Activated CD8-positive, alpha-beta memory T cell treated with anti-CD3 and anti-CD28 coated beads, Interleukin-2, amount 10 ng/mL, durations not matched to agents 7 days and 5 days (primary cell): ENCODE measurements around the gene RNF13. TPM values are rescaled to one million over a fixed set of nuclear protein-coding genes. Genes with fewer than 3 reads are reported as not detected.

ENCODE experiments used
- ATAC-seq: fragments of 150-1000 bp; cut with Tn5 transposase; one replicate; pipeline ENCODE4 v1.10.0; 2021; ENCODE audit warnings: moderate library complexity
- CTCF ChIA-PET: fragments of 350-600 bp; sonication (Branson Sonifier 250); formaldehyde crosslinking; loops from one replicate; lab custom pipeline; 2021; ENCODE audit warnings: antibody characterized with exemption; lab: Charles Lee
- DNase-seq: peaks from one replicate; pipeline ENCODE4 v3.0.0-alpha.2; 2020
- H3K27ac Mint-ChIP-seq: one replicate; pipeline ENCODE4 v1.8.0; 2021; ENCODE audit warnings: mild to moderate bottlenecking, mixed read lengths
- H3K27me3 Mint-ChIP-seq: one replicate; pipeline ENCODE4 v1.8.0; 2021; ENCODE audit warnings: mixed read lengths
- H3K36me3 Mint-ChIP-seq: one replicate; pipeline ENCODE4 v1.8.0; 2021; ENCODE audit warnings: mild to moderate bottlenecking, mixed read lengths
- H3K4me1 Mint-ChIP-seq: one replicate; pipeline ENCODE4 v1.8.0; 2021; ENCODE audit warnings: mixed read lengths
- H3K4me3 Mint-ChIP-seq: one replicate; pipeline ENCODE4 v1.8.0; 2021; ENCODE audit warnings: mild to moderate bottlenecking, moderate library complexity, mixed read lengths
- H3K9me3 Mint-ChIP-seq: one replicate; pipeline ENCODE4 v1.8.0; 2022; ENCODE audit warnings: low read depth, mixed read lengths
- total RNA-seq, 2 experiments: library from RNA; stranded (reverse); gene quantifications; one replicate each; pipeline ENCODE4 v1.2.3, GENCODE V29; 2021

Gene RNF13
- total RNA-seq, result 10 to 100 TPM; 29.6 to 39.7 TPM

DNA sequence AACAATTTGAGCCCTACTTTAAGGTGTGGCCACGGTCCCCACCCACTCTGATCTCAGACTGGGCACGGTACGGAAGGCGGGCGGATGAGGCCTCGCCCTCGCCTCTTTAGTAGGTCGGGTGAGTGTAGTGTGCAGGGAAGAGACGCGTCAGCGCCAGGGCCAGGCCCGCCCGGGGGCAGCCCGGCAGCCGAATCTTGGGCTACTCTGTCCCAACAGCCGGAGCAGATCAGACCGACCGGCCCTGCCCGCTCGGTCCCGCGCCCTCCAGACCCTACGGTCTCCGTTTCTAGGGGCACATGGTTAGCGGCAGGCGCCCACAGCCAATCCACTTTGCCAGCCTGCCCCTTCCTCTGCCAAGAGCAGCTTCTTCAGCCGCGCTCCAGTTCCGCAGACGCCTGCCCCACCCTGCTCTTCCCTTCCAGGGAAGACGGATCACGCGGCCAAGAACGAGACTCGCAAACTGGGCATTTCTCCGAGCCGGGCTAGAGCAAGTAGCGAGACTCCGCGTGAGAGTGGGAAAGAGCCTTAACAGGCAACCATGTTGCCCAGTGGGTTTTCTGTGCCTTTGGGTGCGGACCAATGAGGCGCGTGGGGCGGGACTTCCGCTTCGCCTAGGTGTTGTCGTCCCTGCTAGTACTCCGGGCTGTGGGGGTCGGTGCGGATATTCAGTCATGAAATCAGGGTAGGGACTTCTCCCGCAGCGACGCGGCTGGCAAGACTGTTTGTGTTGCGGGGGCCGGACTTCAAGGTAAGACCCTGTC, at the start of gene RNF13:
TSS of gene RNF13 (plus strand) at position 610 of the 761 bp plus-strand sequence. CDS start 32,812 bp downstream, outside the sequence.
- H3K27ac Mint-ChIP-seq, result peak within 1 kb of the TSS; percentile 100
- peaks cover 47% of the 10 kb centered on the region for H3K4me1 Mint-ChIP-seq
- peaks cover 14% of the 10 kb centered on the region for H3K36me3 Mint-ChIP-seq
- no peaks in the 10 kb centered on the region for H3K9me3 Mint-ChIP-seq
- H3K4me3 Mint-ChIP-seq, result peak within 1 kb of the TSS; percentile 94
- H3K27me3 Mint-ChIP-seq, result no peaks in the 10 kb centered on the region
- CTCF ChIA-PET, result no interaction called here
- DNase-seq (peak; percentile 96), ATAC-seq (peak; percentile 96)

DNA sequence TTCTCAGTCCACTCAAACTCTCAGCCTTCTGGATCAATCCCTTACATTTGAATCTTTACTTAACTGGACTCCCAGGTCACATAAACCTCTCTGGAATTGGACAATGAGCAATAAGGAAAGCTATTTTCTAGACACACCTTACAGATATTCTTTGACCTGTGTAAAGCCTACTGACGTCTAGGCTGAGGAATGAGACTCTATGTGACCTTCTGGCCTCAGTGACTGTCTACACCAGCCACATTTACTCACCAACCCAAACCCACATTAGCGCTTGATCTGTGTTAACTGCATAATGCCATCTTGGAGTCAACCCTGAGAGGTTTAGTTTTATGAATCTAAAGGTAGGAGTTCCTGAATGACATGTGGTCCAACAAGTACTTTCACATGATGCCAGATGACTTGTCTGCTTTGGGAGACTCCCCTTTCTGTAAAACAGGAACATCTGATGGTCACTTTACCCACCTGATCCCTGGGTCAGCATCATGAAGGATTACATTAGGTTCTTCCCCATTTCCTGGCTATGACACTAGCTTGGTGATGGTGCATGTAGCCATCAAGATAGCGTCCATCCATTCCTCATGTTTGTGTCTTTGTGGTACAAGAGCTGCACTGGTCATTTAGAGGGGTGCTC, 49.3 kb upstream of the RNF13 start:
- Mint-ChIP-seq H3K27ac (no peak overlapping the region), H3K36me3 (no peaks in the 10 kb centered on the region), H3K9me3 (no peaks in the 10 kb centered on the region), H3K4me3 (no peak overlapping the region), H3K27me3 (peaks cover 34% of the 10 kb centered on the region), H3K4me1 (no peaks in the 10 kb centered on the region)
- no peak for ATAC-seq
- DNase-seq, result no peak
- CTCF ChIA-PET, result interaction anchor here (0.7 to 4.7 kb wide), 2 partner anchors 8 to 45 kb away, joined by 3 to 23 read pairs; no protein-coding TSS in a partner anchor

GRCh38 chr3:149764302-149764701, 48.7 kb upstream of the RNF13 start:
- H3K27me3 Mint-ChIP-seq, result peaks cover 37% of the 10 kb centered on the region
- DNase-seq, result no peak
- H3K36me3 Mint-ChIP-seq, result no peaks in the 10 kb centered on the region
- CTCF ChIA-PET, result interaction anchor here (1.1 kb wide), 1 partner anchor 9 kb away, joined by 3 read pairs; no protein-coding TSS in a partner anchor
- no peak overlapping the region for H3K4me3 Mint-ChIP-seq
- no peak for ATAC-seq
- H3K9me3 Mint-ChIP-seq, result no peaks in the 10 kb centered on the region
- H3K4me1 Mint-ChIP-seq, result no peaks in the 10 kb centered on the region
- no peak overlapping the region for H3K27ac Mint-ChIP-seq

- no peak for ATAC-seq
- no peaks in the 10 kb centered on the region for H3K36me3 Mint-ChIP-seq
- no peak overlapping the region for H3K27ac Mint-ChIP-seq
- CTCF ChIA-PET, result interaction anchor here (1.0 to 4.7 kb wide), 5 partner anchors 10 to 235 kb away, joined by 3 to 34 read pairs (median 4); partner anchors contain the start of genes COMMD2 and WWTR1
- H3K9me3 Mint-ChIP-seq, result no peaks in the 10 kb centered on the region
- no peak for DNase-seq
- H3K27me3 Mint-ChIP-seq, result peaks cover 35% of the 10 kb centered on the region
- H3K4me1 Mint-ChIP-seq, result no peaks in the 10 kb centered on the region
- H3K4me3 Mint-ChIP-seq, result no peak overlapping the region
Observed at GRCh38 chr3:149765762-149766334, 47.2 kb upstream of the RNF13 start.

DNA sequence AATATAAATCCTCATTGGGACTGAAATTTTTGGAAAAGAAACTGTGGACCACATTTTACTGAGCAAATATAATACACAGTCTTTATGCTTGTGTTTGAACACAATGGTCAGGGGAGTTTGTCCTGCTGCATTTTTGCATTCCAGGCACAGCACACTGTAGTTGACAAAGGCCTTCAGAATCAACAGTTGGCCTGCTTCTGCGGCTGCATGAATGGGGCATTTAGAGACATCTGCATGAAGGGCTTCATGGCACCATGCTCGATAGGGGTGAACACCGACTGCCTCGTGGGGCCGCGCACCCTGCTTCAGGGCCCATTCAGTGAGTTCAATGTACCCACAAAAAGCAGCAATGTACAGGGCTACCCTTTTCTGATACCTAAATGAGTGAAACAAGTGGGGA, 45.3 kb upstream of the RNF13 start:
- ATAC-seq, result no peak
- H3K27me3 Mint-ChIP-seq, result peaks cover 41% of the 10 kb centered on the region
- H3K4me3 Mint-ChIP-seq, result no peak overlapping the region
- no peak overlapping the region for H3K27ac Mint-ChIP-seq
- no peaks in the 10 kb centered on the region for H3K4me1 Mint-ChIP-seq
- DNase-seq, result no peak
- CTCF ChIA-PET, result interaction anchor here (0.7 to 4.7 kb wide), 6 partner anchors 8 to 273 kb away, joined by 3 to 34 read pairs (median 4); partner anchors contain the start of gene COMMD2
- no peaks in the 10 kb centered on the region for H3K36me3 Mint-ChIP-seq
- no peaks in the 10 kb centered on the region for H3K9me3 Mint-ChIP-seq

GRCh38 chr3:149768704-149769103, 44.3 kb upstream of the RNF13 start:
- CTCF ChIA-PET, result interaction anchor here (1.1 to 4.7 kb wide), 2 partner anchors 40 to 200 kb away, joined by 3 to 34 read pairs; no protein-coding TSS in a partner anchor
- DNase-seq, result no peak
- no peak for ATAC-seq
- Mint-ChIP-seq H3K9me3 (no peaks in the 10 kb centered on the region), H3K27ac (no peak overlapping the region), H3K4me3 (no peak overlapping the region), H3K4me1 (no peaks in the 10 kb centered on the region), H3K36me3 (no peaks in the 10 kb centered on the region), H3K27me3 (peaks cover 41% of the 10 kb centered on the region)

DNA sequence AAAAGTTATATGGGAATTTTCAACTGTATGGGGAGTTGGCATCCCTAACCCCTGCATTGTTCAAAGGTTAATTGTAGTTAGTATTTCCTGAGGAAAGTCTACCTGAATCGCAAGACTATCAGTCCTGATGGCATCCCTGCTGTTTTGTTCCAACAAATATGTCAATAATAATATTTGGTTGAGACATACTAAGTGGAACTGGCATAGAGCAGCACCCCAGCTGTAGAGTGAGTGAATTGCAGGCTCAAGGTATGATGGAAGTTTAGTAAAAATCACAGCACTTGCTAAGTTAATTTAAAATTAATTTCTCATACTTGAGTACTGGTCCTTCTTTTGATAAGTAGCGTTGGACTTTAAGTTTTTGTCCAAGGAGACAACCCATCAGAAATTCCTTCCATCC, 42.8 kb upstream of the RNF13 start:
- DNase-seq (no peak), ATAC-seq (no peak)
- H3K27ac Mint-ChIP-seq, result no peak overlapping the region
- no peaks in the 10 kb centered on the region for H3K4me1 Mint-ChIP-seq
- CTCF ChIA-PET, result interaction anchor here (0.5 to 5.4 kb wide), 14 partner anchors 9 to 281 kb away, joined by 3 to 30 read pairs (median 8); partner anchors contain the start of gene COMMD2
- no peaks in the 10 kb centered on the region for H3K36me3 Mint-ChIP-seq
- H3K27me3 Mint-ChIP-seq, result peaks cover 33% of the 10 kb centered on the region
- no peak overlapping the region for H3K4me3 Mint-ChIP-seq
- H3K9me3 Mint-ChIP-seq, result no peaks in the 10 kb centered on the region

DNA sequence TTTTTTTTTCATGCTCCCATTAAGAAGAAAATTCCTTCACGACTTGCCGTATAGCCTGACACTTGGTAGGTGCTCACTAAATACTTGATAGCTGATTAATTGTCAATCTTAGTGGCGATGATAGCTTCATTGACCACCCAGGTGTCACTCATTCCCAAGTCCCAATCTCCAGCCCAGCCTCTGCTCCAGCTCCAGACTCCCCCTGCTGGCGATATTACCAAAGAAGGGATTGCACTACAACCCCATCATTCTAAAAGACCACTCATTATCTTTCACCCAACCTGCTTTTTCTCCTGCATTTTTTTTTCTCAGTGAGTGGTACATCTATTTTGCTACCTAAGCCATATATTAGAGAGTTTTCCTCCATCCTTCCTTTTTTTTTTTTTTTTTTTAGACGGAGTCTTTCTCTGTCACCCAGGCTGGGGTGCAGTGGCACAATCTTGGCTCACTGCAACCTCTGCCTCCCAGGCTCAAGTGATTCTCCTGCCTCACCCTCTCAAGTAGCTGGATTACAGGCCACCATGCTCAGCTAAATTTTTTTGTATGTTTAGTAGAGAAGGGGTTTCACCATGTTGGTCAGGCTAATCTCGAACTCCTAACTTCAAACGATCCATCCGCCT, 41.3 kb upstream of the RNF13 start:
- Mint-ChIP-seq H3K9me3 (no peaks in the 10 kb centered on the region), H3K4me3 (no peak overlapping the region), H3K4me1 (no peaks in the 10 kb centered on the region), H3K27me3 (peaks cover 21% of the 10 kb centered on the region), H3K27ac (no peak overlapping the region), H3K36me3 (no peaks in the 10 kb centered on the region)
- no peak for ATAC-seq
- CTCF ChIA-PET, result interaction anchor here (0.7 to 5.4 kb wide), 25 partner anchors 10 to 703 kb away, joined by 3 to 30 read pairs (median 5); partner anchors contain the start of genes ANKUB1 and COMMD2
- DNase-seq, result peak; percentile 51

DNA sequence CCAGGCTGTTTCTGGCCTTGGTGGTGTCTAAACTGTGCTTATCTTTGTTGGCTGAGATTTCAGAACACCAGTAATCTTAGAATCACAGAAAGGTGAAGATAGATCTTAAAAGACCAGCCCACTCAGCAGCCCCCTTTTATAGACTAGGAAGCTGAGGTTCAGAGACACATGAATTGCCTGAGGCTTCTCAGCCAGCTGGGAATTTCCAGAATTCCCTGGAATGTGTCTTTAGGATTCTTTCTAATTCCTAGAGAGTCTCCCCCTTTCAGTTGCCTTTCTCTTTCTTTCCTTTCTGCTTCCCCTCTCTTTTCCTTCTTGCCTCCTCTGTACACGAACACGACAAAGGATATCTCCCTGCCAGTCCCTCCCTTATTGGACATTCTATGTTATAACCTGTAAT, 40.2 kb upstream of the RNF13 start:
- Mint-ChIP-seq H3K36me3 (no peaks in the 10 kb centered on the region), H3K27me3 (peaks cover 14% of the 10 kb centered on the region), H3K27ac (no peak overlapping the region), H3K4me3 (no peak overlapping the region), H3K4me1 (no peaks in the 10 kb centered on the region), H3K9me3 (no peaks in the 10 kb centered on the region)
- CTCF ChIA-PET, result interaction anchor here (0.9 to 5.4 kb wide), 9 partner anchors 11 to 454 kb away, joined by 3 to 30 read pairs (median 7); no protein-coding TSS in a partner anchor
- no peak for DNase-seq
- no peak for ATAC-seq

GRCh38 chr3:149776170-149776569, 36.8 kb upstream of the RNF13 start:
- H3K9me3 Mint-ChIP-seq, result no peaks in the 10 kb centered on the region
- no peaks in the 10 kb centered on the region for H3K4me1 Mint-ChIP-seq
- H3K27me3 Mint-ChIP-seq, result peaks cover 7% of the 10 kb centered on the region
- DNase-seq, result no peak
- no peak overlapping the region for H3K4me3 Mint-ChIP-seq
- CTCF ChIA-PET, result interaction anchor here (0.9 to 1.4 kb wide), 4 partner anchors 9 to 208 kb away, joined by 3 to 5 read pairs (median 4); no protein-coding TSS in a partner anchor
- no peak for ATAC-seq
- no peaks in the 10 kb centered on the region for H3K36me3 Mint-ChIP-seq
- H3K27ac Mint-ChIP-seq, result no peak overlapping the region

- ATAC-seq, result no peak
- H3K27ac Mint-ChIP-seq, result no peak overlapping the region
- CTCF ChIA-PET, result interaction anchor here (0.7 to 2.0 kb wide), 3 partner anchors 29 to 209 kb away, joined by 3 to 7 read pairs (median 3); no protein-coding TSS in a partner anchor
- no peaks in the 10 kb centered on the region for H3K36me3 Mint-ChIP-seq
- H3K9me3 Mint-ChIP-seq, result no peaks in the 10 kb centered on the region
- H3K4me1 Mint-ChIP-seq, result no peaks in the 10 kb centered on the region
- peaks cover 3% of the 10 kb centered on the region for H3K27me3 Mint-ChIP-seq
- DNase-seq, result no peak
- H3K4me3 Mint-ChIP-seq, result no peak overlapping the region
Observed at GRCh38 chr3:149777414-149778214, 35.4 kb upstream of the RNF13 start.

GRCh38 chr3:149781211-149781610, 31.8 kb upstream of the RNF13 start:
- Mint-ChIP-seq H3K9me3 (no peaks in the 10 kb centered on the region), H3K27me3 (peaks cover 5% of the 10 kb centered on the region), H3K36me3 (no peaks in the 10 kb centered on the region), H3K4me1 (no peaks in the 10 kb centered on the region), H3K27ac (no peak overlapping the region), H3K4me3 (no peak overlapping the region)
- CTCF ChIA-PET, result interaction anchor here (1.2 kb wide), 1 partner anchor 10 kb away, joined by 10 read pairs; no protein-coding TSS in a partner anchor
- DNase-seq (no peak), ATAC-seq (no peak)
